K562 (cell line): Measurements from ENCODE around the gene ARHGEF6. TPM values are rescaled to one million over a fixed set of nuclear protein-coding genes. Genes with fewer than 3 reads are reported as not detected.

Experiments
- ATAC-seq: fragments of 200-7000 bp; cut with Tn5 transposase; 3 replicates; pipeline ENCODE4 v1.9.1; 2020; ENCODE audit warnings: moderate library complexity
- BruUV-seq: library from RNA; stranded (reverse); fragments of 400-500 nt; replicated peaks from 2 replicates; lab custom pipeline; 2021; lab: Mats Ljungman, UMichigan
- CTCF ChIA-PET: fragments of 300-600 bp; formaldehyde crosslinking; extraction: SDS; loops from one replicate; lab custom pipeline; 2021; ENCODE audit warnings: low intra/inter-chr PET ratio; lab: Yijun Ruan, JAX
- POLR2A ChIA-PET: fragments of 300-600, 350-650 bp; sonication (Branson Sonifier 250); formaldehyde crosslinking; extraction: SDS; loops from one replicate; lab custom pipeline; 2021; ENCODE audit warnings: antibody characterized with exemption, inconsistent platforms; lab: Yijun Ruan, JAX
- DNase-seq, 4 experiments: peaks; one replicate each; pipeline versions ENCODE4 v3.0.0 to v3.0.0-alpha.2; 2011 to 2018; ENCODE audit warnings: low spot score in 3 of 4, mixed read lengths in 3 of 4; ENCODE audit errors: extremely low read depth in 1 of 4
- FAIRE-seq: peaks from 2 replicates; lab custom pipeline; 2011; peaks lifted over from hg19 to GRCh38; lab: Jason Lieb, UNC
- H2AFZ ChIP-seq: 2 replicates; pipeline ENCODE4 v1.6.0; 2011; ENCODE audit warnings: low read depth, low read length, control low read depth, inconsistent platforms
- H3K27ac ChIP-seq: fragments of 200-600 bp; 3 replicates; pipeline ENCODE4 v1.8.0; 2011; ENCODE audit warnings: low read depth, mild to moderate bottlenecking, control low read depth, inconsistent platforms, low read length, moderate library complexity, mixed read lengths; ENCODE audit errors: extremely low read depth
- H3K27me3 ChIP-seq, 2 experiments: fragments of 300-600 bp in 1 of 2; 2 replicates in 1 of 2; 3 replicates in 1 of 2; pipeline versions ENCODE4 v1.6.0 to v1.8.0; 2011; ENCODE audit warnings: inconsistent platforms in 2 of 2, low read length in 2 of 2, mild to moderate bottlenecking in 1 of 2, mixed read lengths in 1 of 2, moderate library complexity in 1 of 2; ENCODE audit not compliant: control insufficient read depth in 2 of 2, insufficient read depth in 2 of 2
- H3K36me3 ChIP-seq: fragments of 300-600 bp; 3 replicates; pipeline ENCODE4 v1.8.0; 2011; ENCODE audit warnings: mild to moderate bottlenecking, low read length, inconsistent platforms; ENCODE audit not compliant: control insufficient read depth, insufficient read depth
- H3K4me1 ChIP-seq, 2 experiments: fragments of 200-600 bp in 1 of 2; replicated peaks in 1 of 2; 2 replicates in 1 of 2; 3 replicates in 1 of 2; pipeline versions ENCODE4 v1.5.1 to v1.8.0; 2011; ENCODE audit warnings: inconsistent platforms in 2 of 2, low read length in 2 of 2, mild to moderate bottlenecking in 1 of 2, mixed read lengths in 1 of 2, moderate library complexity in 1 of 2; ENCODE audit not compliant: control insufficient read depth in 2 of 2, insufficient read depth in 2 of 2
- H3K4me2 ChIP-seq: 2 replicates; pipeline ENCODE4 v1.6.1; 2011; ENCODE audit warnings: low read length, control low read depth, inconsistent platforms, mixed read lengths; ENCODE audit not compliant: insufficient read depth
- H3K4me3 ChIP-seq: fragments of 200-600 bp; sonication (generic), shearing (Covaris generic); 2 replicates; pipeline ENCODE4 v1.5.1; 2016; ENCODE audit warnings: control low read depth, inconsistent platforms
- H3K79me2 ChIP-seq: fragments of 200-600 bp; 3 replicates; pipeline ENCODE4 v1.8.0; 2011; ENCODE audit warnings: low read length, inconsistent platforms; ENCODE audit not compliant: control insufficient read depth, insufficient read depth
- H3K9ac ChIP-seq, 2 experiments: 2 replicates each; pipeline versions ENCODE4 v1.6.0 to v1.6.1; 2011; ENCODE audit warnings: low read depth in 2 of 2, low read length in 2 of 2, control low read depth in 1 of 2, inconsistent platforms in 1 of 2, mild to moderate bottlenecking in 1 of 2, mixed read lengths in 1 of 2; ENCODE audit not compliant: insufficient read depth in 1 of 2
- H3K9me1 ChIP-seq: one replicate; pipeline ENCODE4 v1.6.0; 2011; ENCODE audit warnings: inconsistent platforms, mild to moderate bottlenecking, low read length, moderate library complexity; ENCODE audit not compliant: control insufficient read depth, insufficient read depth
- H3K9me3 ChIP-seq: replicated peaks from 2 replicates; pipeline ENCODE4 v1.5.1; 2011; ENCODE audit warnings: low read depth, low read length, inconsistent platforms; ENCODE audit not compliant: control insufficient read depth, insufficient read depth
- H4K20me1 ChIP-seq: replicated peaks from 2 replicates; pipeline ENCODE4 v1.6.1; 2011; ENCODE audit warnings: low read length, inconsistent platforms, mixed read lengths; ENCODE audit not compliant: control insufficient read depth, insufficient read depth
- CBX8 ChIP-seq: fragments of 200-600 bp; sonication (generic); IDR thresholded peaks from 2 replicates; pipeline ENCODE4 v1.6.1; 2012; ENCODE audit warnings: borderline replicate concordance, mixed run types, low read depth, mild to moderate bottlenecking, moderate library complexity, mixed read lengths, low read length, control low read depth, inconsistent platforms; ENCODE audit not compliant: poor library complexity, severe bottlenecking; ENCODE audit errors: extremely low read depth
- ELF4 ChIP-seq: fragments of 450-650 bp; formaldehyde crosslinking; IDR thresholded peaks from 2 replicates; pipeline ENCODE4 v1.4.0; 2022; ENCODE audit warnings: missing genetic modification characterization
- NFIX ChIP-seq: fragments of 250-450 bp; sonication (Bioruptor Pico); IDR thresholded peaks from 2 replicates; pipeline ENCODE4 v1.4.0; 2020; ENCODE audit warnings: low read depth, mild to moderate bottlenecking, moderate library complexity
- WGBS: fragments of 100-300 bp; shearing (Covaris generic); methylation state at CpG from one replicate; pipeline ENCODE4 v1.1.6; 2016; ENCODE audit warnings: low coverage, mixed read lengths; ENCODE audit not compliant: insufficient coverage; ENCODE audit errors: missing lambda C conversion rate; 5-methylcytosine and 5-hydroxymethylcytosine counted together
- in situ Hi-C: fragments of 300-500 bp; cut with MboI; formaldehyde crosslinking; loops from 4 replicates; pipeline ENCODE4 v1.15.0; 2018; ENCODE audit warnings: inconsistent platforms, mixed read lengths
- intact Hi-C: fragments of 100-400 bp; cut with micrococcal nuclease; formaldehyde crosslinking; loops from 2 replicates; pipeline ENCODE4 v1.14.2; 2022
- polyA plus RNA-seq, 8 experiments: library from polyadenylated mRNA; depleted of rRNA in 4 of 8; stranded (reverse) in 5 of 8; unstranded in 3 of 8; fragments of >200 nt; fragmentation: Nextera tagmentation in 2 of 8; fragmentation: Illumina TruSeq in 1 of 8; extraction: Ambion mirVana in 2 of 8; extraction: Trizol in 1 of 8; gene quantifications; 2 replicates each; pipeline versions ENCODE4 v1.2.1 to v1.2.3, GENCODE V29; 2011 to 2014; ENCODE audit warnings: inconsistent platforms in 1 of 8, missing spikeins in 1 of 8
- total RNA-seq, 7 experiments: library from RNA; depleted of rRNA in 6 of 7; stranded (reverse); fragments of >200 nt in 6 of 7; fragmentation: Illumina TruSeq in 2 of 7; extraction: Trizol in 2 of 7; gene quantifications; 2 replicates each; pipeline versions ENCODE4 v1.2.1 to v1.2.3, GENCODE V29; 2011 to 2021; ENCODE audit warnings: low replicate concordance in 1 of 7
- TF ChIP-seq, protein P1 (sequence below): IDR thresholded peaks from 3 replicates; pipeline ENCODE4 v1.6.1; 2011; ENCODE audit warnings: borderline replicate concordance, mild to moderate bottlenecking, moderate library complexity; ENCODE audit not compliant: insufficient read length; ENCODE audit errors: extremely low read depth
- TF ChIP-seq, protein P2 (sequence below), 2 experiments: fragments of 450-650 bp; IDR thresholded peaks; 2 replicates each; pipeline ENCODE4 v1.6.1; 2016

The ARHGEF6 gene
- total and polyA plus RNA-seq, 9 of the 15 experiments (the other 6 are each of a cell fraction or from before 2014, with no cell fraction given) = 2.9 to 22.1 (median 13.3) TPM

DNA sequence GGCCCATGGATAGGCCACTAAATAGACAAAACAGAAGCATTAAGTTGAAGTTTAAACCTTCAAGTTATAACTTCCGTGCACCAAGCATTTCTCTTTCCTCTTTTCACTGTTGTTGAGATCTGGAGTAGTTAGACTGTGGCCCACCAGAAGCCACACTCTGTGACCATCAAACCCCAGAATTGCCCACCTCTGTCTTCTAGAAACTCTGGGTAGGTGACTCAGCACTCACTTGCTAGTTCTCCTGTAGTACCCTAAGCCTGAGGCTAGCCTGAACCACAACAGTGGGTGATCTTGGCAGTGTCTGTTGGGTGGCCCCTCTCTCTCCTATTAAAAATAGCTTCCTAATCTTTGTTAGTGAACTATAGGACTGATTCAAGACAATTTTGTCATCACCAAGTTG is 157.3 kb downstream of the ARHGEF6 start (continued):
- TF ChIP-seq, protein P1, sequence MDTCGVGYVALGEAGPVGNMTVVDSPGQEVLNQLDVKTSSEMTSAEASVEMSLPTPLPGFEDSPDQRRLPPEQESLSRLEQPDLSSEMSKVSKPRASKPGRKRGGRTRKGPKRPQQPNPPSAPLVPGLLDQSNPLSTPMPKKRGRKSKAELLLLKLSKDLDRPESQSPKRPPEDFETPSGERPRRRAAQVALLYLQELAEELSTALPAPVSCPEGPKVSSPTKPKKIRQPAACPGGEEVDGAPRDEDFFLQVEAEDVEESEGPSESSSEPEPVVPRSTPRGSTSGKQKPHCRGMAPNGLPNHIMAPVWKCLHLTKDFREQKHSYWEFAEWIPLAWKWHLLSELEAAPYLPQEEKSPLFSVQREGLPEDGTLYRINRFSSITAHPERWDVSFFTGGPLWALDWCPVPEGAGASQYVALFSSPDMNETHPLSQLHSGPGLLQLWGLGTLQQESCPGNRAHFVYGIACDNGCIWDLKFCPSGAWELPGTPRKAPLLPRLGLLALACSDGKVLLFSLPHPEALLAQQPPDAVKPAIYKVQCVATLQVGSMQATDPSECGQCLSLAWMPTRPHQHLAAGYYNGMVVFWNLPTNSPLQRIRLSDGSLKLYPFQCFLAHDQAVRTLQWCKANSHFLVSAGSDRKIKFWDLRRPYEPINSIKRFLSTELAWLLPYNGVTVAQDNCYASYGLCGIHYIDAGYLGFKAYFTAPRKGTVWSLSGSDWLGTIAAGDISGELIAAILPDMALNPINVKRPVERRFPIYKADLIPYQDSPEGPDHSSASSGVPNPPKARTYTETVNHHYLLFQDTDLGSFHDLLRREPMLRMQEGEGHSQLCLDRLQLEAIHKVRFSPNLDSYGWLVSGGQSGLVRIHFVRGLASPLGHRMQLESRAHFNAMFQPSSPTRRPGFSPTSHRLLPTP = no peak

DNA sequence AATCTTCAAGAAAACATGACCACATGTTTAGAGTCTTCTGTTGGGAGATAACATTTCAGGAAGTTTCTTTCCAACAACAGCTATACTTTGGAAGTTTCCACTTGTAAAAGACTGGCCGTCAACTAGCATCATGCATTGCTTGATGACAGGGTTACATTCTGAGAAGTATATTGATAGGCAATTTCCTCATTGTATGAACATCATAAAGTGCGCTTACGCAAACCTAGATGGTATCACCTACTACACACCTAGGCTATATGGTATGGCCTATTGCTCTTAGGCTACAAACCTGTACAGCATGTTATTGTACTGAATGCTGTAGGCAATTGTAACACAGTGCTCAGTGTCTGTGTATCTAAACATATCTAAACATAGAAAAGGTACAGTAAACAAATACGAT is 158.2 kb downstream of the ARHGEF6 start:
- peaks cover 0 to 14% of the 10 kb centered on the region in 2 experiments; a peak in 3 of 5 replicates for H3K27me3 ChIP-seq
- H3K4me2 ChIP-seq = no peak overlapping the region
- H2AFZ ChIP-seq = no peak overlapping the region
- in situ Hi-C loops (no loop called here), intact Hi-C loops (no loop called here)
- DNase-seq = no peak
- no peaks in the 10 kb centered on the region for H3K9me1 ChIP-seq
- no peaks in the 10 kb centered on the region for H3K4me1 ChIP-seq
- no peak overlapping the region for H3K27ac ChIP-seq
- no TSS peak for BruUV-seq
- ChIA-PET CTCF (no interaction called here), POLR2A (interaction anchor here (0.6 kb wide), 1 partner anchor 10 kb away, joined by 3 read pairs; no protein-coding TSS in a partner anchor)
- no peaks in the 10 kb centered on the region for H3K79me2 ChIP-seq
- H3K9me3 ChIP-seq = no peaks in the 10 kb centered on the region
- H3K36me3 ChIP-seq = no peaks in the 10 kb centered on the region
- H4K20me1 ChIP-seq = no peaks in the 10 kb centered on the region
- 0% methylated on average over 4 of the region's 4 CpGs for WGBS
- no peak overlapping the region for H3K9ac ChIP-seq
- H3K4me3 ChIP-seq = no peak overlapping the region
- no peak for FAIRE-seq
- no peak for ATAC-seq
- TF ChIP-seq CBX8 (no peak), NFIX (CRISPR knock-in tag) (no peak), ELF4 (CRISPR knock-in tag) (no peak)
- TF ChIP-seq, protein P2, sequence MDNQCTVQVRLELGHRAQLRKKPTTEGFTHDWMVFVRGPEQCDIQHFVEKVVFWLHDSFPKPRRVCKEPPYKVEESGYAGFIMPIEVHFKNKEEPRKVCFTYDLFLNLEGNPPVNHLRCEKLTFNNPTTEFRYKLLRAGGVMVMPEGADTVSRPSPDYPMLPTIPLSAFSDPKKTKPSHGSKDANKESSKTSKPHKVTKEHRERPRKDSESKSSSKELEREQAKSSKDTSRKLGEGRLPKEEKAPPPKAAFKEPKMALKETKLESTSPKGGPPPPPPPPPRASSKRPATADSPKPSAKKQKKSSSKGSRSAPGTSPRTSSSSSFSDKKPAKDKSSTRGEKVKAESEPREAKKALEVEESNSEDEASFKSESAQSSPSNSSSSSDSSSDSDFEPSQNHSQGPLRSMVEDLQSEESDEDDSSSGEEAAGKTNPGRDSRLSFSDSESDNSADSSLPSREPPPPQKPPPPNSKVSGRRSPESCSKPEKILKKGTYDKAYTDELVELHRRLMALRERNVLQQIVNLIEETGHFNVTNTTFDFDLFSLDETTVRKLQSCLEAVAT (IDR thresholded peaks at IDR 0.05) = no peak
